Karpas-422 (cell line): Measurements from ENCODE around the gene INTS3. TPM values are rescaled to one million over a fixed set of nuclear protein-coding genes. Genes with fewer than 3 reads are reported as not detected.
"Not testable (repeated sequence)": the region's sequence is repeated elsewhere in the genome, so short reads cannot be mapped to it uniquely, and the experiment has no call there.

Experiments used
- DNase-seq: peaks from one replicate; pipeline ENCODE4 v3.0.0-alpha.2; 2015
- H2AFZ ChIP-seq: fragments of 200-600 bp; sonication (generic); 2 replicates; pipeline ENCODE4 v1.6.1; 2014; ENCODE audit warnings: antibody characterized with exemption, low read length, mixed read lengths
- H3K27ac ChIP-seq: fragments of 200-600 bp; sonication (generic); 2 replicates; pipeline ENCODE4 v1.5.1; 2014; ENCODE audit warnings: mild to moderate bottlenecking, low read length, moderate library complexity
- H3K27me3 ChIP-seq: fragments of 200-600 bp; sonication (generic); 2 replicates; pipeline ENCODE4 v1.6.1; 2014; ENCODE audit warnings: low read length, mixed read lengths
- H3K36me3 ChIP-seq: fragments of 200-600 bp; sonication (generic); 2 replicates; pipeline ENCODE4 v1.6.1; 2014; ENCODE audit warnings: low read length, mixed read lengths; ENCODE audit not compliant: insufficient read depth
- H3K4me1 ChIP-seq: fragments of 200-600 bp; sonication (generic); 2 replicates; pipeline ENCODE4 v1.6.1; 2014; ENCODE audit warnings: mild to moderate bottlenecking, low read length, mixed read lengths
- H3K4me2 ChIP-seq: fragments of 200-600 bp; sonication (generic); 2 replicates; pipeline ENCODE4 v1.6.1; 2014; ENCODE audit warnings: low read length, low read depth, mild to moderate bottlenecking; ENCODE audit not compliant: poor library complexity, severe bottlenecking
- H3K4me3 ChIP-seq: fragments of 200-600 bp; sonication (generic); 2 replicates; pipeline ENCODE4 v1.5.1; 2014; ENCODE audit warnings: mild to moderate bottlenecking, antibody characterized with exemption, low read length, mixed read lengths
- H3K79me2 ChIP-seq: fragments of 200-600 bp; sonication (generic); 2 replicates; pipeline ENCODE4 v1.6.1; 2014; ENCODE audit warnings: mild to moderate bottlenecking, low read length, mixed read lengths
- H3K9ac ChIP-seq: fragments of 200-600 bp; sonication (generic); 2 replicates; pipeline ENCODE4 v1.6.0; 2014; ENCODE audit warnings: low read length
- H3K9me2 ChIP-seq: fragments of 200-600 bp; sonication (generic), shearing (Covaris generic); replicated peaks from 2 replicates; pipeline ENCODE4 v1.6.0; 2014; ENCODE audit warnings: mild to moderate bottlenecking, low read length, moderate library complexity; ENCODE audit not compliant: insufficient read depth
- H3K9me3 ChIP-seq: fragments of 300-700, 200-600 bp; sonication (generic); 2 replicates; pipeline ENCODE4 v1.6.1; 2014; ENCODE audit warnings: low read length, mixed read lengths
- H4K20me1 ChIP-seq: fragments of 200-600 bp; sonication (generic); 2 replicates; pipeline ENCODE4 v1.6.1; 2014; ENCODE audit warnings: mild to moderate bottlenecking, antibody characterized with exemption, low read length, low read depth; ENCODE audit not compliant: insufficient read depth
- total RNA-seq: library from RNA; depleted of rRNA; stranded (reverse); fragments of >200 nt; shearing (Covaris generic); gene quantifications from 2 replicates; pipeline ENCODE4 v1.2.3, GENCODE V29; 2014; ENCODE audit warnings: low replicate concordance

Gene INTS3
- total RNA-seq, 1 experiment from 2014 or later, result 65.4 TPM

GRCh38 chr1:153780551-153780950 lies 52.7 kb downstream of the INTS3 start:
- Histone ChIP-seq H3K4me2 (no peak overlapping the region), H3K9me3 (no peaks in the 10 kb centered on the region)

GRCh38 chr1:153782648-153783047 lies 54.8 kb downstream of the INTS3 start:
- Histone ChIP-seq H3K4me2 (peak overlapping the region; percentile 96), H3K4me3 (peak overlapping the region; percentile 77), H3K9ac (peak overlapping the region; percentile 81), H3K4me1 (peaks cover 19% of the 10 kb centered on the region), H3K27ac (peak overlapping the region; percentile 91)
- not testable (repeated sequence) for DNase-seq, H3K79me2 ChIP-seq, H2AFZ ChIP-seq, H3K9me2 ChIP-seq, H3K27me3 ChIP-seq, H3K36me3 ChIP-seq, H3K9me3 ChIP-seq, H4K20me1 ChIP-seq

More at GRCh38 chr1:153780551-153780950, 52.7 kb downstream of the INTS3 start:
- DNase-seq, result no peak
- Histone ChIP-seq H3K27me3 (no peaks in the 10 kb centered on the region), H3K27ac (no peak overlapping the region), H4K20me1 (no peaks in the 10 kb centered on the region), H3K9ac (no peak overlapping the region), H3K9me2 (no peaks in the 10 kb centered on the region), H2AFZ (no peak overlapping the region), H3K4me1 (peaks cover 26% of the 10 kb centered on the region), H3K79me2 (no peaks in the 10 kb centered on the region), H3K36me3 (no peaks in the 10 kb centered on the region), H3K4me3 (no peak overlapping the region)

GRCh38 chr1:153783233-153784190 lies 55.7 kb downstream of the INTS3 start:
- DNase-seq, result peak; percentile 96
- Histone ChIP-seq H2AFZ (peak overlapping the region; percentile 79), H3K36me3 (no peaks in the 10 kb centered on the region), H3K4me1 (peaks cover 19% of the 10 kb centered on the region), H3K4me2 (peak overlapping the region; percentile 96), H3K27me3 (no peaks in the 10 kb centered on the region), H3K4me3 (peak overlapping the region; percentile 77), H3K9ac (peak overlapping the region; percentile 81), H3K27ac (peak overlapping the region; percentile 91), H3K9me2 (no peaks in the 10 kb centered on the region), H3K9me3 (0 out of 2 replicates have a peak, but pooled peaks cover 3% of the 10 kb centered on the region), H3K79me2 (no peaks in the 10 kb centered on the region), H4K20me1 (no peaks in the 10 kb centered on the region)

GRCh38 chr1:153786038-153786790 lies 58.4 kb downstream of the INTS3 start:
- H4K20me1 ChIP-seq, result no peaks in the 10 kb centered on the region
- H3K79me2 ChIP-seq, result no peaks in the 10 kb centered on the region
- no peaks in the 10 kb centered on the region for H3K9me2 ChIP-seq
- H3K27me3 ChIP-seq, result no peaks in the 10 kb centered on the region
- no peak overlapping the region for H3K27ac ChIP-seq
- no peak overlapping the region for H2AFZ ChIP-seq
- H3K4me1 ChIP-seq, result peaks cover 29% of the 10 kb centered on the region
- H3K9me3 ChIP-seq, result 0 out of 2 replicates have a peak, but pooled peaks cover 3% of the 10 kb centered on the region
- H3K4me3 ChIP-seq, result no peak overlapping the region
- no peak for DNase-seq
- H3K36me3 ChIP-seq, result no peaks in the 10 kb centered on the region
- no peak overlapping the region for H3K9ac ChIP-seq
- no peak overlapping the region for H3K4me2 ChIP-seq

- no peaks in the 10 kb centered on the region for H3K9me2 ChIP-seq
- no peaks in the 10 kb centered on the region for H3K79me2 ChIP-seq
- H3K9me3 ChIP-seq, result 0 out of 2 replicates have a peak, but pooled peaks cover 3% of the 10 kb centered on the region
- no peak overlapping the region for H3K27ac ChIP-seq
- H3K9ac ChIP-seq, result no peak overlapping the region
- no peaks in the 10 kb centered on the region for H3K36me3 ChIP-seq
- no peak overlapping the region for H3K4me3 ChIP-seq
- H2AFZ ChIP-seq, result no peak overlapping the region
- no peak for DNase-seq
- peaks cover 27% of the 10 kb centered on the region for H3K4me1 ChIP-seq
- no peaks in the 10 kb centered on the region for H3K27me3 ChIP-seq
- no peaks in the 10 kb centered on the region for H4K20me1 ChIP-seq
- H3K4me2 ChIP-seq, result no peak overlapping the region
These were observed 61.7 kb downstream of the INTS3 start for GRCh38 chr1:153789478-153790034.

GRCh38 chr1:153790313-153790965 lies 62.6 kb downstream of the INTS3 start:
- no peaks in the 10 kb centered on the region for H3K27me3 ChIP-seq
- H3K9me2 ChIP-seq, result no peaks in the 10 kb centered on the region
- peak overlapping the region; percentile 39; the same call in 1 of the 2 replicates for H3K27ac ChIP-seq
- H3K36me3 ChIP-seq, result no peaks in the 10 kb centered on the region
- 0 out of 2 replicates have a peak overlapping the region, but pooled peaks have one; percentile 7 for H3K9ac ChIP-seq
- 0 out of 2 replicates have a peak, but pooled peaks cover 3% of the 10 kb centered on the region for H3K9me3 ChIP-seq
- H3K4me1 ChIP-seq, result peaks cover 23% of the 10 kb centered on the region
- H3K4me3 ChIP-seq, result peak overlapping the region; percentile 29
- no peaks in the 10 kb centered on the region for H3K79me2 ChIP-seq
- no peak for DNase-seq
- no peaks in the 10 kb centered on the region for H4K20me1 ChIP-seq
- no peak overlapping the region for H2AFZ ChIP-seq
- H3K4me2 ChIP-seq, result peak overlapping the region; percentile 56

- H3K9me3 ChIP-seq, result 0 out of 2 replicates have a peak, but pooled peaks cover 2% of the 10 kb centered on the region
- H3K27me3 ChIP-seq, result no peaks in the 10 kb centered on the region
- no peaks in the 10 kb centered on the region for H3K9me2 ChIP-seq
- H3K4me2 ChIP-seq, result peak overlapping the region; percentile 56
- H3K4me3 ChIP-seq, result peak overlapping the region; percentile 29
- peak; percentile 94 for DNase-seq
- H3K36me3 ChIP-seq, result no peaks in the 10 kb centered on the region
- 0 out of 2 replicates have a peak overlapping the region, but pooled peaks have one; percentile 12 for H3K9ac ChIP-seq
- peak overlapping the region; percentile 39; the same call in 1 of the 2 replicates for H3K27ac ChIP-seq
- peaks cover 19% of the 10 kb centered on the region for H3K4me1 ChIP-seq
- no peak overlapping the region for H2AFZ ChIP-seq
- no peaks in the 10 kb centered on the region for H3K79me2 ChIP-seq
- H4K20me1 ChIP-seq, result no peaks in the 10 kb centered on the region
These were observed 63.3 kb downstream of the INTS3 start for GRCh38 chr1:153790966-153791647.
